Measurements from ENCODE around the gene MRAP. TPM values are rescaled to one million over a fixed set of nuclear protein-coding genes. Genes with fewer than 3 reads are reported as not detected.
"Not testable (repeated sequence)": the region's sequence is repeated elsewhere in the genome, so short reads cannot be mapped to it uniquely, and the experiment has no call there.

Gene MRAP
- not detected in 2 replicates for total RNA-seq

DNA sequence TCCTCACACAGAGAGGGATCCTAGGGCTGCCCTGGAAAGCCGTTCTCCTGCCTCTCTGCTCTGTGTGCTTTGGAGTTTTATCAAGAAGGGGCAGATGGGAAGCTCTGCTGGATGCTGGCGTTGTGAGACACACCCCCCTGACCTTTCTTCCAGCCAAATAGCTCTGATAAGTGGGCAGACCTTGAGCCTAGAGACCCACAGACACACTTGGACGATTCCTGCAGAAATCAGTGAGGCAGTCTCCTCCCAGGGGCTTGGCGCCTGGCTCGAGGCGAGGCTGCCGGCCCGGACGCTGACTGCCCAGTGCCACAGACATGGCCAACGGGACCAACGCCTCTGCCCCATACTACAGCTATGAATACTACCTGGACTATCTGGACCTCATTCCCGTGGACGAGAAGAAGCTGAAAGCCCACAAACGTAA lies at the start of gene MRAP:
TSS of gene MRAP (plus strand) at position 198 of the 424 bp plus-strand sequence. CDS start at position 315, 117 bp downstream.
- intact Hi-C loops (cut with micrococcal nuclease) = no loop called here

DNA sequence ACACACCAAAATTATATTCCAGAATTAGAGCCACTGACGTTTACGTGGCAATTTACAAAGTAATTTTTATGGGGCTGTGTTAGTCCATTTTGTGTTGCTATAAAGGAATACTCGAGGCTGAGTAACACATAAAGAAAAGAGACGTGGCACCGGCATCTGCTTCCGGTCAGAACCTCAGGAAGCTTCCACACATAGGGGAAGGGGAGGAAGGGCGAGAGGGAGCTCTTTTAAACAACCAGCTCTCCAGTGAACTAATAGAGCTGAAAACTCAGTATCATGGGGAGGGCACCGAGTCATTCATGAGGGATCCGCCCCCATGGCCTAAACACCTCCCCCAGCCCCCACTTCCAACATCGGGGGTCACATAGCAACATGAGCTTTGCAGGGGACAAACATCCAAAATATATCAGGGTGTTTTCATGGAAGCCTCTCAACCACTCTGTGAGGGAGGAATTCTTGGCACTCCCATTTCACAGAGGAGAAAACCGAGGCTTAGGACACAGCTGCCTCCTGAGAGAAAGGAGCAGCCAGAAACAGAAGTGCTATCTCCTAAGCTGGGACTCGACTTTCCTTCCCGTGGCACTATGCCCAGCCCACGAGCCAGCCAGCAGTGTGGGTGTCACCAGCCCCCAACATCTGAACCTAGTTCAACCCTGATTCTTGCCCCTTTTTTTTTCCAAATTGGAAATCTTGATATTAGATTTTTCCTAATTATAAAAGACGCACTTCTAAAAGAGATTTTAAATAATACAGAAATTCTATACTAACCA lies 49.0 kb upstream of the MRAP start:
- intact Hi-C loops (cut with micrococcal nuclease) = loop anchor here (10.0 kb wide), 1 partner anchor 465 kb away; no protein-coding TSS in a partner anchor

DNA sequence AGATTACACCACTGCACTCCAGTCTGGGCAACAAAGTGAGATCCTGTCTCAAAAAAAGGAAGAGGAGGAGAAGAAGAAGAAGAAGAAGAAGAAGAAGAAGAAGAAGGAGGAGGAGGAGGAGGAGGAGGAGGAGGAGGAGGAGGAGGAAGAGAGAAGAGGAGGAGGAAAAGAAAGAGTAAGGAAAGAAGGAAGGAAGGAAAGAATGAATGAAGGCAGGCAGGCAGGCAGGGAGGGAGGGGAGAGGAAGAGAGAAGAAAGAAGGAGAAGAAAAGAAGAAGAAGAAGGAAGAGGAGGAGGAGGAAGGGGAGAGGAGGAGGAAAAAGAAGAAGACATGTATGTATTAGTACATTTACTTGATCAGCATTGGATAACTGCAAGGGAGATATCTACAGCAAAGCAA lies 46.5 kb upstream of the MRAP start:
- intact Hi-C loops (cut with micrococcal nuclease) = loop anchor here (10.0 kb wide), 1 partner anchor 467 kb away; no protein-coding TSS in a partner anchor

DNA sequence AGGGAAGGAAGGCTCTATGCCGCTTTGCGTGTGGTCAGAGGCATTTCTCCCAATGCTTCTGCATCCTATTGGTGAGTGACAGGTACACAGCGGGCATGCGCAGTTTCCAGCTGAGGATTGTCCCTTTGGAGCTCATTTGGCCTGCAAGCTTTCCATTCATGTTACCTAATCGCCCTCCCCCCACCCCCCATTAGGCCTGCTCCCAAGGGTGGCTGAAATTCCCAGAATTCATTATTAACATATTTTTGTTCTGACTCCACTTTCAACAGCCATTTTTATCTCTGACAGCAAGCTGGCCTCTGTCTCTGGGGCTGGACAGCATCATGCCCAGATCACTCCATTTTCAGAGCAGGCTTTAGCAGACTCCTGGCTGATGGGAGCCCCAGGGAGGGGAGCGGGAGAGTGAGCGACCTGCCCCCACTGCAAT lies 45.4 kb upstream of the MRAP start:
- intact Hi-C loops (cut with micrococcal nuclease) = loop anchor here (10.0 kb wide), 1 partner anchor 468 kb away; no protein-coding TSS in a partner anchor

DNA sequence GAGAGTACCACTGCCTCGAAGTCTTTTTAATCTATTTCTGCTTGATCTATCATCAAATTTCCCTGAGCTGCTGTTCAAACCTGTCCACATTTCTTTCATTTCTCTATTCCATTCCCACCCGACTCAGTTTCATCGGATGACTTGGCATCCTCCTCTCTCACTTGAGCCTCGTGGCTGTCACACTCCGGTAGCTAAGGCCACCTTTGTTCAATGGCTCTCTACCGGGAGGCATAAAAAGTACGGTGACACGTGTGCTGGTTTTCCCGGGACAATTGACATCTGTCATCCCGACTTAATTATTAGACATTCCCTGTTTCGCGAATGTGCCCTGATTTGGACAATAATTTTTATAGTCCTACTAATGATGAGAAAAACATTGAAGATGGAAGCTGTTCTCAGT lies 42.4 kb upstream of the MRAP start:
- intact Hi-C loops (cut with micrococcal nuclease) = loop anchor here (10.0 kb wide), 1 partner anchor 471 kb away; no protein-coding TSS in a partner anchor

DNA sequence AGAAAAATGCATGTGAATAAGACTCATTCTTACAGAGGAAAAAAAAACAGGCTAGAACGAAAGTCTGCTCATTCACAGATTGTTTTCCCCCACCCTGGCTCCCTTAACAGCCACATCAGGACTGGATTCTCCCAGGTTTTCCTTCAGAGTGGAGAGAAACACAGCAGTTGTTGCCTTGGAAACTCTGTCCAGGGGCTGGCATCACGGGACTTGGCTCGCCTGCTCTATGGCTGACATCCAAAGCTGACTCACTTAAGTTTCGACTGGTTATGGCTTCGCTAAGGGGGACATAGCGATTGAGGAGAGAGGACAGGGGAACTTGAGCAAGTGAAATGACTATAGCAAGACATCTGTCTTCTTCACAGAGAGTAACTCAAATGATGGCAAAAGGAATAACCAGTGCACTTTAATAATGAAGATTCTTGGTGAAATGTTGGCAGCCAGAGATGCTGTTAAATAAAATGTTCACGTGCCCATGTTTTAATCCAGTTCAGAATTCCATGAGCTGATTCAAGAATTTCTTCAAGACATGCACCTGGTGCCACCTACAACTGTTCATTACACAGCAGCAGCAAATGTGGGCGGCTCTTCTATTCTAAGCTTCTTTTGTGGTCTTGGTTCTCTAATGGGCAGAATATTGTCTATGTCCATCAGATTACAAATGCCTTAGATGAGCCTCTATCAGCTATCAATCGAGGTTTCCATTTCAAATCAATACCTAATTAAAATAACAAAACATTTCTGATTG lies 41.6 kb upstream of the MRAP start:
- intact Hi-C loops (cut with micrococcal nuclease) = loop anchor here (10.0 kb wide), 1 partner anchor 472 kb away; no protein-coding TSS in a partner anchor

DNA sequence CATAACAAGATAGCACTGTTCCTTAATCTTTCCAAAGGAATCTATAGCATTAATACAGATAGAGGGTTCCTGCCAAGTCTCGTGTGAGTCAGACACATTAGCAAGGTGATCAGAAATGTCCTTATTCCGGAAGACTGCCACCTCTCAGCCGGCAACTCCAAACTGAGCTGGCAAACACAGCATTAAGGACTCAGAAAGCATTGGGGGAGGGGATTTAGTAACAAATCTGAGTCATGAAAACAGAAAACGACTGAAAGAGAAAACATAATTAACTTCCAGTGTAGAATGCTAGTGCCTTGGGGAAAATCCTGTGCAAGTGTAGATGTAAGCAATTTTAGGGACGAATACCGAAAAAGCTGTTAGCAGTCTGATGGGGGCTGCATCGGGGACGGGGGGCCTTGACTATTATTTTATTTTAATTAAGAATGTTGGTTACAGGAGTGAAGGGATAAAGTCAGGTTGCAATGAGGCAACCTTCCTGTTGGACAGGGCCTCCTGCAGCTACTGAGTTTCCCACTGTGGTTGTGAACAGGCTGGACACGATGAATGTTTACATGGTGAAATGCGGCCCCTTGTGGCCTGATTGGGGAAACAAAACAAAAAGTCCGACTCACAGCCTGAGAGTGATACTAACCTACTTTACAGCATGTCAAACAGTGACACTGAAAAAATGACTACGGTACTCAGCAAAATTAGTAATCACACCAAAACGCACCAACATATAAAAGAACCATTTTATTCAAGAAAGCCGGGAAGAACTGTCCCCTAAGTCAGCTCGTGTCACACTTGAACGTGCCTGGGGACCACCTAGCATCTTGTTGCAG lies 40.5 kb upstream of the MRAP start:
- intact Hi-C loops (cut with micrococcal nuclease) = loop anchor here (1.0 to 10.0 kb wide), 2 partner anchors 392 to 473 kb away; no protein-coding TSS in a partner anchor

DNA sequence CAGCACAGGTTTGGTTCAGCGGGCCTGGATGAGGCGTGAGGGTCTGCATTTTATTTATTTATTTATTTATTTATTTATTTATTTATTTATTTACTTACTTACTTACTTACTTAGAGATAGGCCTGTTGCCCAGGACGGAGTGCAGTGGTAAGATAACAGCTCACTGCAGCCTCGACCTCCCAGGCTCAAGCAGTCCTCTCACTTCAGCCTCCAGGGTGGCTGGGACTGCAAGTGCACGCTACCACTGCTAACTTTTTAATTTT lies 39.9 kb upstream of the MRAP start:
- intact Hi-C loops (cut with micrococcal nuclease) = loop anchor here (1.0 to 10.0 kb wide), 2 partner anchors 392 to 474 kb away; no protein-coding TSS in a partner anchor

DNA sequence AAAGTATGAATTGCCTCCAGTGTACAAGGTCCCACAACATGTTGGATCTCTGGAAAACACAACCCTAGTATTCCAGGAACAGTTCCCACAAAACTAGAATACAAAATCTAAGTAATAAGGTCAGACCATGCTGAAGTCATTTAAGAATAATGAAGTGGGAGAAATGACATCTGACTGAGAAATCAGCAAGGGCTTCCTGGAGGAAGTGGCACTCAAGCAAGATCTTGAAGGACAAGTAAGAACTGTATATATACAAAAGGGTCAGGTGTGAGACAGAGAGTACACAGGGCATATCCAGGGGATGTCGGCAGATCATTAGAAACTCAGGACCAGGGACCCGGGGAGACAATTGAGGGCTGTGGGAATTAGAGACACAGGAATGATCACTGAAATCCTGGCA lies 38.5 kb upstream of the MRAP start:
- intact Hi-C loops (cut with micrococcal nuclease) = no loop called here

DNA sequence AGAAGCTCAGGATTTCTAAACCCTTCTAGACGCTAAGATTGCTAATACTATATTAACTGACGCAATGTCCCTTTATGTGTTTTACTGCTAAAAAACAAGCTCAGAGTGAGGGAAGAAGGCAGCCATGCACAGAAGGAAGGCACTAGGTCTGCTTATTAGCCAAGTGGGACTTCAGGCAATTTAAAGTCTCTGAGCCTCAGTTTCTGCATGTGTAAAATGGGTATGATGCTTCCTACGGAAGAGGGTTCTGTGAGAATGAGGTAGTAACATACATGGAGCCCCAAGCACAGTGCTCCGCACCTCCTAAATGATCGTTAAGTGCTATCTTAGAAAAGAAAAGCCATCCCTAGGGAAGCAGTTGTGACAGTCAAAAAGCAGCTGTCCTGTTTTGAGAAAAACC lies 36.7 kb upstream of the MRAP start:
- intact Hi-C loops (cut with micrococcal nuclease) = no loop called here

DNA sequence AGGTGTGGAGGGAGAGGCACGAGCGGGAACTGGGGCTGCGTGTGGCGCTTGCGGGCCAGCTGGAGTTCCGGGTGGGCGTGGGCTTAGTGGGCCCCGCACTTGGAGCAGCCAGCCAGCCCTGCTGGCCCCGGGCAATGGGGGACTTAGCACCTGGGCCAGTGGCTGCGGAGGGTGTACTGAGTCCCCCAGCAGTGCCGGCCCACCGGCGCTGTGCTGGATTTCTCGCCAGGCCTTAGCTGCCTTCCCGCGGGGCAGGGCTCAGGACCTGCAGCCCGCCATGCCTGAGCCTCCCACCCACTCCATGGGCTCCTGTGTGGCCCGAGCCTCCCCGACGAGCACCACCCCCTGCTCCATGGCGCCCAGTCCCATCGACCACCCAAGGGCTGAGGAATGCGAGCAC lies 33.3 kb upstream of the MRAP start:
- intact Hi-C loops (cut with micrococcal nuclease) = not testable (repeated sequence)

DNA sequence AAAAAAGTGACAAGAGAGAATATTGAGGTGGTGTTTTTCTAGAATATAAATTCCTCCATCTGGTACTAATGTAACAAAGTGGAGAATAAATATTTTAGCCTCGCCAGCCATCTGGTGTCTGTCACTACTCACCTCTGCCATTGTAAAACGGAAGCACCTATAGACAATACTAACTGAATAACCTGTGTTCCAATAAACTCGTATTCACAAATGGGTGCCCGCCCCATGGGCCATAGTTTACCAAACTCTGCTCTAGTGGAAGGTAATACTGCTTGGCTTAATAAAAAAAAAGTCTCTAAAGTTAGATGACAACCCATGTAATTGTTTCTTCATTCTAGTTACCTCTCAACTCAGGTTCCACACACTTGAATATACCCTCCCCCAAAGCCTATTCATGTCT lies 27.9 kb upstream of the MRAP start:
- intact Hi-C loops (cut with micrococcal nuclease) = no loop called here

DNA sequence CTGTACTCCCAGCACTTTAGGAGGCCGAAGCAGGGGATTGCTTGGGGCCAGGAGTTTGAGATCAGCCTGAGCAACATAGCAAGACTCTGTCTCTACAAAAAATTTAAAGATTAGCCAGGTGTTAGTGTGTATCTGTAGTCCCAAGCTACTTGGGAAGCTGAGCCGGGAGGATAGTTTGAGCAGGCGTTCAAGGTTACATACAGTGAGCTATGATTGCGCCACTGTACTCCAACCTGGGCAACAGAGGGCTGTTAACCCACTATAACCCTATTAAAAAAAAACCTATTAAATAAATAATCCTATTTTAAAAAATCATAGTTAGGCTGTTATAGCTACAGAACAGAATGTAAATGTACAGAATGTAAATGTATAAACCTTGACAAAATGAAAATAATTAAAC lies 22.0 kb upstream of the MRAP start:
- intact Hi-C loops (cut with micrococcal nuclease) = loop anchor here (5.0 kb wide), 2 partner anchors 136 to 491 kb away; partner anchors contain the start of gene EVA1C

DNA sequence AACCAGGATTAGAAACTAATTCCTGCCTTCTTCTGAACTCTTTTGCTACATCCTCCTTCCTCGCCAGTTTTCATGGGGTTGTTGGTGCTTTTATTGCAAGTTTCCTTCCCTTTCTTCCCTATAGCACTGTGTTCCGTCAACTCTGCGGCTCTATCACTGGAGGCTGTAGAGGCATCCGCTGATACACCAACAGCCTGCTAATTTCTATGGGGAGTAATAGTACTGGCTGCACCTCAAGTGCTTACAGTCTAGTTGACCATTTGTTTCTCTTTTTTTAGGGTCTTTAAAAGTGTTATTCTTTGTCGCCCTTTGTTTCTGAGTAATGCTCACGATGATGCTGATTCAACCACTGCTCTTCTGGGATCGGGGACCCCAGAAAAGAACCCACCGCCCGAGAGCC lies 20.6 kb upstream of the MRAP start:
- intact Hi-C loops (cut with micrococcal nuclease) = loop anchor here (2.0 to 5.0 kb wide), 5 partner anchors 134 to 619 kb away; partner anchors contain the start of genes CFAP298, EVA1C, SCAF4 and SOD1

DNA sequence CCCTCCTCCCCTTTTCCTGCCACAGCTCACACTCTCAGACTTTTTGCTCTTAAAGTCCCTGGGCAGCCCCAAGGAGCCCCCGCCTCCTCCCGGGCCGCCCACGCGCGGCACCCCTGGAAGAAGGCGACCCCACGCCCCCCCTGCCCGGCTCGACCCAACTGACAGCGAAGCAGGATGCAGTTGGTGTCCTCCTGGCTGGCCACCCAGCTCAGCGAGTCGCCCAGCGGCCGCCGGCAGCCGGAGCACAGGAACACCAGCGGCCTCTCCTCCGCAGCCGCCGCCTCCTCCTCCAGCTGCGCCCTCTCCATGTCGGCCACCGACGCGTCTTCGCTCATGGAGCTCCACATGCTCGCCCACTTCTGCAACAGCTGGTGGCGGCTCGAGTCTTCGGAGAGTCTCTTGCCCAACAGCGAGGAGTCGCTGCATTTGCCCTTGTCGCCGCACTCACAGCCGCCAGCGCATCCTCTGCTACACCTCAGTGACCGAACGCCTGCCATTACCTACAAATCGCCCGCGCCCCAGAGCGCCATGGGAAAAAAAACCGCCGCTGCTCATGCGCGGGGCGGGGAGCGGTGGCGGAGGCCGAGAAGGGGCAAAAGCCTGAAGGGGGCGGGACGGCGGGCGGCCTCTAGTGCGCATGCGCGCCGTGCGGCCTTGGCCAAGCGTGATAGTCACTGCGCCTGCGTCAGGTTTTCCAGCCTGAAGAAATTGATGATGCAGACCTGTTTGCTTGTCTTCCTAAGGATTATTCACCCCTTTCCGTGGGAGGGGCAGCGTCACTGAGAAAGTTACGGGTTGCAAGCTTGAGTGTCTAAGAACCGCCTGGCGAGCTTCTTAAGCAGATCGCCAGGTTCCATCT lies 19.9 kb upstream of the MRAP start, which contains the start of gene MIS18A:
TSS of gene MIS18A (minus strand) at position 532 of the 859 bp plus-strand sequence. CDS start at position 497, 35 bp downstream.
- intact Hi-C loops (cut with micrococcal nuclease) = loop anchor here (1.0 to 5.0 kb wide), 7 partner anchors 114 to 620 kb away; partner anchors contain the start of genes CFAP298, EVA1C, SCAF4 and SOD1

DNA sequence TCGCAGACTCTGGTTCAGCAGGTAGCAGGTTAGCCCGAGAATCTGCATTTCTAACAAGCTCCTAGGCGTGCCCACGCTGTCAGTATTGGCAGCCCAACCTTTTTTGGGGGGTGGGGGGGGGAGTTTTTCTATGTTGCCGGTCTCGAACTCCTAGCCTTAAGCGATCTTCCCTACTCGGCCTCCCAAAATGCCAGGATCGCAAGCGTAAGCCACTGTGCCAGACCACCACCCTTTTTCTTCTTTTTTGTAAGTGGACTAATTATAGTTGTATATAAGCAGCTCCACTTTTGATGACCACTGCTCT lies 19.3 kb upstream of the MRAP start:
- intact Hi-C loops (cut with micrococcal nuclease) = loop anchor here (1.0 to 5.0 kb wide), 7 partner anchors 113 to 621 kb away; partner anchors contain the start of genes CFAP298, EVA1C, SCAF4 and SOD1

DNA sequence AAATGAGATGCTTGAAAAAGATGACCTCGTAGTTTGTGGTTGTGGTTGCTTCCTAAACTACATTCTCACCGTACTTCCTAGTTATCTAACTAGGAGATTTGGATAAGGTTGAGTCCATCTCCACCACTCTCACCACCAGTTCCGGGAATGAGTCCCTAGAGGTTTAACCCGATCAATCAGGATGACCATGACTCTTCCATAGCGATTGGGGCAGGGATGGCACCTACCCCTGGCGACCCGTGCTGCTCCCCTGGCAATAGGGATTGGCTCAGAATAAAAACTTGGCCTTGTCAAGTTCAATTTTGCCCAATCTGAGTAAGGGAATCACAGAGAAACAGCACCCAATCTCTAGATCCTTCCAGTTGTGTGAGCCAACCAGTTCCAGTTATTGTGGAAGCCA lies 17.1 kb upstream of the MRAP start:
- intact Hi-C loops (cut with micrococcal nuclease) = no loop called here

DNA sequence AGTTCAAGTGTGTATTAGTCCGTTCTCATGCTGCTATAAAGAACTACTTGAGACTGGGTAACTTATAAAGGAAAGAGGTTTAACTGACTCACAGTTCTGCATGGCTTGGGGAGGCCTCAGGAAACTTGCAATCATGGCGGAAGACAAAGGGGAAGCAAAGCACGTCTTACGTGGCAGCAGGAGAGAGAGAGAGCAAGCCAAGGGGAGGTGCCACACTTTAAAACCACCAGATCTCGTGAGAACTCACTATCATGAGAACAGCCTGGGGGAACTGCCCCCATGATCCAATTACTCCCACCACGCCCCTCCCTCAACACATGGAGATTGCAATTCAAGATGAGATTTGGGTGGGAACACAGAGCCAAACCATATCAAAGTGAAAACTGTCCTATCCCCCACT lies 15.7 kb upstream of the MRAP start:
- intact Hi-C loops (cut with micrococcal nuclease) = no loop called here

DNA sequence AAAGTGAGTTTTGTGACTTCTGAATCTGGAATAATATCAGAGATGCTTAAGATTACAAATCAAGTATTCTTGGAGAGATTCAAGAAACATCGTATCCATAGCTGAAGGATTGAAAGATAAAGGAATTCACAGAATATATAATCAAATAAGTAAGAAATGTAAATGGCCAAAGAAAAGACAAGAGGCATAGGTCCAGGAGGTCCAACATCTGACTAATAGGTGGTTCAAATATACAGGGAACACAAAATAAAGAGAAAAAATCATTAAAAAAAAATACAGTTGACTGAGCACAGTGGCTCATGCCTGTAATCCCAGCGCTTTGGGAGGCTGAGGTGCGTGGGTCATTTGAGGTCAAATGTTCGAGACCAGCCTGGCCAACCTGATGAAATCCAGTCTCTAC lies 13.2 kb upstream of the MRAP start:
- intact Hi-C loops (cut with micrococcal nuclease) = no loop called here

DNA sequence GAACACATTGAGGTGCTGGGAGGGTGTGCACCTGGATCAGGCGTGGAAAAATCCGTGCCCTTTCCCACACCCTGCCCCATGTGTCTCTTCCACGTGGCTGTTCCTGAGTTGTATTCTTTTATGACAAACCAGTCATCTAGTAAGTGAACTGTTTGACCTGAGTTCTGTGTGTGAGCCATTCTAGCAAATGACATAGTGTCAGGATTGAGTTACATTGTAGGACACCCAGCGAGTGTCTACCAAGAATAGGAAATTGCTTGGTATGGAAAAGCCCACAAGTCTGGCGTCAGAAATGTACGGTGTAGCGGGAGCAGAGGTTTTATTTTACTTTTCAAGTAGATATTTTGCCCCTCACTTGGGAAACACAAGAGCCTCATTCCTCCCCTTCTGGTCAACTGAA lies 1.2 kb upstream of the MRAP start:
- intact Hi-C loops (cut with micrococcal nuclease) = no loop called here

All from T-helper 2 cell treated with Interferon-gamma antibody and Interleukin-4, amounts not matched to agents 100 ng/mL and 5 ng/mL, for 36 hours (primary cell).